NB4 (cell line): ENCODE measurements around the gene CACYBP.

Source experiments
- MYC ChIP-seq: IDR thresholded peaks from 2 replicates; pipeline ENCODE4 v1.6.1; 2011; ENCODE audit warnings: low read depth, low read length
- POLR2A ChIP-seq: IDR thresholded peaks from 2 replicates; pipeline ENCODE4 v1.6.1; 2011; ENCODE audit warnings: mild to moderate bottlenecking; ENCODE audit not compliant: insufficient read length; ENCODE audit errors: extremely low read depth
- TF ChIP-seq, protein P1 (sequence below): IDR thresholded peaks from one replicate; pipeline ENCODE4 v1.5.1; 2012; ENCODE audit warnings: low read depth, low read length
- TF ChIP-seq, protein P2 (sequence below): IDR thresholded peaks from 2 replicates; pipeline ENCODE4 v1.6.1; 2011; ENCODE audit warnings: low read depth, low read length

DNA sequence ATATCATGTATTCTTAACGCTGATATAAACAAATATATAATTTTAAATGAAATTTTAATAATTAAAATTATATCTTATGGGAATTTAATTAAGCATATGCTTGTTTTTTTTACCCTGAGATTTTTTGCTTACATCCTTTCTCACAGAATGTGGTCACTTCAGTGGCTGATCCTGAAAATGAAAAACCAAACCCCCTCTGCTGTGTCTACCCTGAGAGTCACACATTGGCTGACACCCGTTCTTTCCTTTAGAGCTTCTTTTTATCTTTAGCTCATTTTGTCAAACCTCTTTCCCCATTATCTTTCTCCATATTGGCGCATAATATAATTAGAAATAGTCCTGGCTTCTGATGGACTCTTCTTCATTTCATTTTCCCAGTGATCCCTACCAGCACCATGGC lies 10.8 kb upstream of the CACYBP start:
- TF ChIP-seq, protein P1, sequence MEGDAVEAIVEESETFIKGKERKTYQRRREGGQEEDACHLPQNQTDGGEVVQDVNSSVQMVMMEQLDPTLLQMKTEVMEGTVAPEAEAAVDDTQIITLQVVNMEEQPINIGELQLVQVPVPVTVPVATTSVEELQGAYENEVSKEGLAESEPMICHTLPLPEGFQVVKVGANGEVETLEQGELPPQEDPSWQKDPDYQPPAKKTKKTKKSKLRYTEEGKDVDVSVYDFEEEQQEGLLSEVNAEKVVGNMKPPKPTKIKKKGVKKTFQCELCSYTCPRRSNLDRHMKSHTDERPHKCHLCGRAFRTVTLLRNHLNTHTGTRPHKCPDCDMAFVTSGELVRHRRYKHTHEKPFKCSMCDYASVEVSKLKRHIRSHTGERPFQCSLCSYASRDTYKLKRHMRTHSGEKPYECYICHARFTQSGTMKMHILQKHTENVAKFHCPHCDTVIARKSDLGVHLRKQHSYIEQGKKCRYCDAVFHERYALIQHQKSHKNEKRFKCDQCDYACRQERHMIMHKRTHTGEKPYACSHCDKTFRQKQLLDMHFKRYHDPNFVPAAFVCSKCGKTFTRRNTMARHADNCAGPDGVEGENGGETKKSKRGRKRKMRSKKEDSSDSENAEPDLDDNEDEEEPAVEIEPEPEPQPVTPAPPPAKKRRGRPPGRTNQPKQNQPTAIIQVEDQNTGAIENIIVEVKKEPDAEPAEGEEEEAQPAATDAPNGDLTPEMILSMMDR = no peak
- TF ChIP-seq POLR2A (no peak), MYC (no peak)
- TF ChIP-seq, protein P2, sequence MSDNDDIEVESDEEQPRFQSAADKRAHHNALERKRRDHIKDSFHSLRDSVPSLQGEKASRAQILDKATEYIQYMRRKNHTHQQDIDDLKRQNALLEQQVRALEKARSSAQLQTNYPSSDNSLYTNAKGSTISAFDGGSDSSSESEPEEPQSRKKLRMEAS = no peak
